NCI-H128 (cell line): ENCODE measurements around the gene PILRB.
"Not testable (repeated sequence)": the region's sequence is repeated elsewhere in the genome, so short reads cannot be mapped to it uniquely, and the experiment has no call there.

Experiments used
- DNase-seq: peaks from one replicate; lab custom pipeline; 2025; ENCODE audit not compliant: unreplicated experiment; lab: John Stamatoyannopoulos, UW

Gene PILRB

DNA sequence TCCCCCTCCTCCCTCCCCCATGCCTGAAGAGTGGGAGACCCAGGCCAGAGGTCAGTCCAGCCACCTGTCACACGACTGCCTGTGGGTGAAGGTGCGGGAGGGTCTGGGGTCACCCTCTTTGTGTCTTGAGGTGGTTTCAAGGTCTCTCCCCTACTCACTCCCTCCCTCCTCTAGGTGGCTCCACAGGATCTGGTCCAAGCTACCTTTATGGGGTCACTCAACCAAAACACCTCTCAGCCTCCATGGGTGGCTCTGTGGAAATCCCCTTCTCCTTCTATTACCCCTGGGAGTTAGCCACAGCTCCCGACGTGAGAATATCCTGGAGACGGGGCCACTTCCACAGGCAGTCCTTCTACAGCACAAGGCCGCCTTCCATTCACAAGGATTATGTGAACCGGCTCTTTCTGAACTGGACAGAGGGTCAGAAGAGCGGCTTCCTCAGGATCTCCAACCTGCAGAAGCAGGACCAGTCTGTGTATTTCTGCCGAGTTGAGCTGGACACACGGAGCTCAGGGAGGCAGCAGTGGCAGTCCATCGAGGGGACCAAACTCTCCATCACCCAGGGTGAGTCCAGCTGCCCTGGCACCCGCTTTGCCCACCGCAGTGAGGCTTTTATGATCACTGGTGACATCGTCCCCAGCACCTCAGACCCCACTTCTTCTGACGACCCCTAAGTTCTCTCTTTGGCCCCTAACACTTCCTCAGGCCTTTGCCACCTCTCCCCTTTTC, 16.1 kb downstream of the PILRB start:
- DNase-seq, result not testable (repeated sequence)

DNA sequence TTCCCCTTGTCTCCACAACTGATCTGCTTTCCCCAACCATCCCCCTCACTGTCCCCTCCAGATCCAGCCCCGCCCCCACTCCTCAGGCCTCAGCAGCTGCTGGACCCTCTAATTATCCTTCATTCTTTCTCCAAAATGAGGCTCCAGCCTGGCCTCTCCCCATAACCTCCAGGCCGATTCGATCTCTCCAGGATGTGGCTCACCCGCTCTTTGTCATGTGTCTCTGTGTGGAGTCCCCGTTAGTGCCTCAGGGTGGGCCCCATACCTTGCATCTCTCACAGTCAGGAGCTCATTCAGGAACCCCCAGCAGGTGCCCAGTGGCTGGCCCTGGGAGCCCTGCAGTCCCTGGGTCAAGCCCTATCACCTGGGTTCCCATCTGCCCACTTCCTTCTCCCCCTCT, 16.7 kb downstream of the PILRB start:
- DNase-seq, result no peak

DNA sequence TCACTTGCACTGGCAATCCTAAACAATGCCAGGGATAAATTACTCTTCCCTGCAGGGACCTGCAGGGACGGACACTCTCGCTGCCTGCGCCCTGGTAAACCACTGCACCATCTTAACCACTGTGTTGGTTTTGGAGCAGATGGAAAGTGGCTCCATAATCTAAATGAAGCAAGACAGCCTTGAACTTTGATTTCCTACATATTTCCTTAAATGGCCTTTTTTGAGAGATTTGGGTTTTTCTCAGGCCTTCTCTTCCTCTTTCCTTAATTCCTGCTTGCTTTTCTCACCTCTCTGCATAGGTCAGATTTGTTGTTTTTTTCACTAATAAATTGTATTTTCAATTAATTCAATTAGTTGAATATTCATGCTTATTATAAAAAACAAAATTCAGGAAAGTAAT, 18.1 kb downstream of the PILRB start:
- no peak for DNase-seq

DNA sequence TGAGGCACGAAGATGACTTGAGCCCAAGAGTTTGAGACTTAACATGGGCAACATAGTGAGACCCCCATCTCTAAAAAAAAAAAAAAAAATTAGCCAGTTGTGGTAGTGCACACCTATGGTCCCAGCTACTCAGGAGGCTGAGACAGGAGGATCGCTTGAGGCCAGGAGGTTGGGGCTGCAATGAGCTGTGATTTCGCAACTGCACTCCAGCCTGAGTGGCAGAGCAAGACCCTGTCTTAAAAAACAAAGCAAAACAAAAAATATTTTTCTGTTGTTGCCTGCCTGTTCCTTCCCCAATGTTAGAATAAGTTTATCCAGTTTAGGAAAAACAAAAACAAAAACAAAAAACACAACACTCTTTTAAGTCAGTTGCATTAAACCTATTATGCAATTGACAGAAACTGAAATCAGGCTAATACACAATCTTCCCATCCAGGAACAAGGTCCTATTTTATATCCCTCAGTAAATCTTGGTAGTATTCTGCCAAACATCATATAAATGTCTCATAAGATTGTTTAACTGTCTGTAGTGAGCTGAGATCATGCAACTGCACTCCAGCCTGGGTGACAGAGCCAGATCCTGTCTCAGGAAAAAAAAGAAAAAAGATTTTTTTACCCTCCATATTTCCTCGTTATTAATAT, 20.3 kb downstream of the PILRB start:
- DNase-seq, result no peak

DNA sequence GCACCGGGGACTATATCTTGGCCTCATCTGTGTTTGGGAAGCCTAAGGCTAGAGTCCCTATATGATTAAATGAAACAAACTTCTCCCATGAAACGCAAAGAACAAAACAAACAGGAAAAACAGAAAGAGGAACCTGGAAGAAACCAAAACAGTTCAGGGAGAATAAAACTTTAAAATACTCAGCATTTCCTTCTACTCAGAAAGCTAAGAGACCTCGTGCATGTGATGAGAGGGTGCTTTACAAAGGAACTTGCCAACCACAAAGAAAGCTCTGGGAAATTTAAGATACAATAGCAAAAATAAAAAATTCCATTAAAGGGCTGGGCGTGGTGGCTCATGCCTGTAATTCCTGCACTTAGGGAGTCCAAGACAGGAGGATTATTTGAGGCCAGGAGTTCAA, 22.3 kb downstream of the PILRB start:
- no peak for DNase-seq

DNA sequence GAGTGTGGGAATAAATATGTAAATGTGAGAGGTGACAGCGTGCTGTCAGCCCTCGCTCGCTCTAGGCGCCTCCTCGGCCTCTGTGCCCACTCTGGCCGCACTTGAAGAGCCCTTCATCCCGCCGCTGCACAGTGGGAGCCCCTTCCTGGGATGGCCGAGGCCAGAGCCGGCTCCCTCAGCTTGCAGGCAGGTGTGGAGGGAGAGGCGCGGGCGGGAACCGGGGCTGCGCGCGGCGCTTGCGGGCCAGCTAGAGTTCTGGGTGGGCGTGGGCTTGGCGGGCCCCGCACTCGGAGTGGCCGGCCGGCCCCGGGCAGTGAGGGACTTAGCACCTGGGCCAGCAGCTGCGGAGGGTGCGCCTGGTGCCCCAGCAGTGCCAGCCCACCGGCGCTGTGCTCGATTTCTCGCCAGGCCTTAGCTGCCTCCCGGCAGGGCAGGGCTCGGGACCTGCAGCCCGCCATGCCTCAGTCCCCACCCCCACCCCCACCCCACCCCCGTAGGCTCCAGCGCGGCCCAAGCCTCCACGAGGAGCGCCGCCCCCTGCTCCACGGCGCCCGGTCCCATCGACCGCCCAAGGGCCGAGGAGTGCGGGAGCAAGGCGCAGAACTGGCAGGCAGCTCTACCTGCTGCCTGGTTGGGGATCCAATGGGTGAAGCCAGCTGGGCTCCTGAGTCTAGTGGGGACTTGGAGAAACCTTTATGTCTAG, 23.8 kb downstream of the PILRB start:
- not testable (repeated sequence) for DNase-seq

DNA sequence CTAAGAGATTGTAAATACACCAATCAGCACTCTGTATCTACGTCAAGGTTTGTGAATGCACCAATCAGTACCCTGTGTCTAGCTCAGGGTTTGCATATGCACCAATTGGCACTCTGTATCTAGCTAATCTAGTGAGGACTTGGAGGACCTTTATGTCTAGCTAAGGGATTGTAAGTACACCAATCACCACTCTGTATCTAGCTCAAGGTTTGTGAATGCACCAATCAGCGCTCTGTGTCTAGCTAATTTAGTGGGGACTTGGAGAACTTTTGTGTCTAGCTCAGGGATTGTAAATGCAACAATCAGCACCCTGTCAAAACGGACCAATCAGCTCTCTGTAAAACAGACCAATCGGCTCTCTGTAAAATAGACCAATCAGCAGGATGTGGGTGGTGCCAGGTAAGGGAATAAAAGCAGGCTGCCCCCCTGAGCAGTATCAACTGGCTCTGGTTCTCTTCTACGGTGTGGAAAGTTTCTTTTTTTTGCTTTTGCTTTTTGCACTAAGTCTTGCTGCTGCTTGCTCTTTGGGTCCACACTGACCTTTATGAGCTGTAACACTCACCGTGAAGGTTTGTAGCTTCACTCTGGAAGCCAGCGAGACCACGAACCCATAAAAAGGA, 24.4 kb downstream of the PILRB start:
- not testable (repeated sequence) for DNase-seq

DNA sequence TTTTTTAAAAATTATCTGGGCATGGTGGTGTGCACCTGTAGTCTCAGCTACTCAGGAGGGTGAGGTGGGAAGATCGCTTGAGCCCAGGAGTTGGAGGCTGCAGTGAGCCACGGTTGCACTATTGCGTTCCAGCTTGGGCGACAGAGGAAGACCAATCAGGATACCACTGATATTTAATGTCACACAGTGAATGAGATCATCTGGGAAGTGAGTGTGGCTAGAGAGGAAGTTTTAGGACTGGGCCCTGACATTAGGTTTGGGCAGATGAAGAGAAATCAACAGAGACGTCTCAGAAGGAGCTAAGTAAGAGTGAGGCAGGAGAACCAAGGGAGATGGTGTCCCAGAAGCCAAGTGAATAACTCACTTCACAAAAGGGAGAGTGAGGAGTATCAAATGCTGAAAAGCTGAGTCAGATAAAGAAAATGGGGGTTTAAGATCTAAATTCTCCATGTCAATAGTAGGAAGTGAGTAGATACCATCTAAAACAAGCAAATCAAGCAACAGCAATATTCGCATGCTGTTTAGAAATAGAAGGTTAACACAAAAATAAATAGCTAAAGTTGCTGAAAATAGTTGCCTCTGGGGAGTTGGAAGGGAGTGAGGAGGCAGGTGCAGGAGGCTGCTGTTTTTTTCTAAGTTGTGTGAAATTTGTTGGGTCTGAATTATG, 26.8 kb downstream of the PILRB start:
- DNase-seq, result no peak

DNA sequence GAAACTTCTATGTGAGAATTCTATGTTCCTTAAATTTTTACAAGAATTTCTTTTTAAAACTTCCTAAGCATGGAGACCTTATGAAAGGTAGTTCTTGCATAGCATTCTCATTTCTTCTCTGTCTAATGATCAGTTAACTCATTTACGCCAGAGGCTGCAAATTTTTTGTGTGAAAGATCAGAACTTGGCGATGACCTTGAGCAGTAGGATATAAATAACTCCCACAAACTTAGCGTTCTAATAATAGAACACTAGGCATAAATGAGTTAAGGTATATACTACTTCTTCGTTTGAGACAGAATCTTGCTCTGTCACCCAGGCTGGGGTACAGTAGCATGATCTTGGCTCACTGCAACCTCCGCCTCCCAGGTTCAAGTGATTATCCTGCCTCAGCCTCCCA, 29.0 kb downstream of the PILRB start:
- DNase-seq, result no peak

DNA sequence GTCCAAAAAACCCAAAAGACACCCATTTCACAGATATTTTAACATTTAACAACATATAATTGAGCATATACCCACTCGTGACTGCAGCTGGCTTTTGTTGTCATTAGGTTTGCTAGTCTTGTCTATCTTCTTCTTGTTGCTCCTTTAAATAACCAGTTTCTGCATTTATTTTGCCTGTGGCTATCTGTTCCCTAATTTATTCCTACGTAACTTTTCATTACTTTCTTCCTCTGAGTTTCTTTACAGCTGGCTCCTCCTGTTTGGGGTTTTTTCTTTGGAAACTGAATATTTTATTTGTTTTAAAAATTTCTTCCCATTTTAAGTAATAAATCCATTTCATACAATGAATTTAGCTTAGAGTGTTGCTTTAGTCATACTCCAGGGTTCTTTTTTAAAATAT, 29.8 kb downstream of the PILRB start:
- DNase-seq, result no peak

DNA sequence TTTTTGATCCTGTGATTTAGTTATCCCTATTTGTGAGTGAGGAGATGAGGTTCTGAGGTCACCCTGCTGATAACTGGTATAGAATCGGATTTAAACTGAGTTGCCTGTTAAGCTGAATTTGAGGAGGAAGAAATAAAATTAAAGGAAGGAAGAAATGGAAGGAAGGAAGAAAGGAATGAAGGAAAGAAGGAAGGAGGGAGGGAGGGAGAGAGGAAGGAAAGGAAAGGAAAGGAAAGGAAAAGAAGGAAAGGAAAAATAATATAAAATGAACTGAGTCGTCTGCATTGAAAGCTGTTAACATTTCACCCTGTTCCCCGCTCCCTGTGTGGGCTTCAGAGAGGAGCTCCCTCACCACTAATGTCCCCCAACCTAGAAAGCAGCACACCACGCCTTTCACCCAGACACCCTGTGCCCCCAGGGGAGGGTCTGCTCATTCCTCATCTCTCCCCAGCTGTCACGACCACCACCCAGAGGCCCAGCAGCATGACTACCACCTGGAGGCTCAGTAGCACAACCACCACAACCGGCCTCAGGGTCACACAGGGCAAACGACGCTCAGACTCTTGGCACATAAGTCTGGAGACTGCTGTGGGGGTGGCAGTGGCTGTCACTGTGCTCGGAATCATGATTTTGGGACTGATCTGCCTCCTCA, 31.6 kb downstream of the PILRB start:
- DNase-seq, result no peak

DNA sequence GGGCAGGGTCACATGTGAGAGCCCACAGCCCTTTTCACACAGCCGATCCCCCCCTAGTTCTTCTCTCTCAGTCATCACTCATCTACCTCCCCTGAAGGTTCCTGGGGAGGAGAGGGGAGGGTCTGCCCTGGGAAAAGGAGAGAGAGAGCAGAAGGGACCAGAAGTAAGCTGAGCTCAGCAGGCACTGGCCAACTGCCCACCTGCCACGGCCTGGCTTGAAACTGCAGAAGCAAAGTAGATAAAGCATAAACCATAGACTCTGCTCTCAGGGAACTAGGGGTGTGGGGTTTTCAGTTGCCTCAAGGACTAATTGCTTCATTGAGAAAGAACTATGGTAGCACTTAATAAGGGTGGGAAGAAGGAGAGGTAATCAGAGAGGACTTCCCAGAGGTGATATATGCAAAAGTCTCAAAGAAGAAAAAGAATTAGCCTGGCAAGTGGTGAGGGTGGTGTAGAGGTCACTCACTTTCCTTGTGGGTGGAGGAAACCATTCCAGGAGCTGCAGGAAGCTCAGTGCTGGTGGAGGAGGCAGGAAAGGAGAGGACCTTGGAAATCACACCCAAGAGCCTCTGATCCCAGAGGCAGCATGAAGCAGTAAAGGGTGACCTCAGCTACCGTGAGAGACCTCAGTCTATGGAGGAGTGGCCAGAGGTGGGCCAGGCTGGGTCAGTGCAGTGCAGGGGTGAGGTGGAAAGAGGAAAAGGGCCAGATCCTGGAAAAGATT, 32.5 kb downstream of the PILRB start:
- no peak for DNase-seq

DNA sequence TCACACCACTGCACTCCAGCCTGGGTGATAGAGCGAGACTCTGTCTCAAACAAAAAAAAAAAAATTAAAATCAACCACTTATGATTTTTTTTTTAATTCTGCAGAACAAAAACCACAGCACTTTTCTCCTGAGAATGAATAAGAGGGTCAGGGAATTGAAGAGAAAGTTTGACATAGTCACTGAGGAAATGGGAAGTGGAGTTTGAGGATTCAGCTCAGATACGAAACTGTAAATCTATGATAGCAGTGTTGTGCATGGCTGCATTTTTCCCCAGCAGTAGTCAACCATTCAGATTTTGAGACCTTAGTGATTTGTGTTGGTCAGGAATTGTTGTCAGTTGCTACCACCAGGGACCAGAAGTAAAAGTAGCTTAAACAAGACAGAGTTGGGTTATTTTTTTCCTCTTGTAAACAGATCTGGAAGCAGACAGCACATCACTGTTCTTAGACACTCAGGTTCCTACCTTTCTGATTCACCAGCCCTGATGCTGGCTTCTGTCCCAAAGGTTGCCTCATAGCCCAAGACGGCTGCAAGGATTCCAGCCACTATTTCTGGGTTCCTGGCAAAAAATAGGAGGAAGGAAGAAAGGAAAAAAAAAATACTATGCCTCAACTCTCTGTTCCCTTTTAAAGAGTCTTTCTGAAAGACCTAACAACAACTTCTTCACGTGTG, 35.5 kb downstream of the PILRB start:
- no peak for DNase-seq

DNA sequence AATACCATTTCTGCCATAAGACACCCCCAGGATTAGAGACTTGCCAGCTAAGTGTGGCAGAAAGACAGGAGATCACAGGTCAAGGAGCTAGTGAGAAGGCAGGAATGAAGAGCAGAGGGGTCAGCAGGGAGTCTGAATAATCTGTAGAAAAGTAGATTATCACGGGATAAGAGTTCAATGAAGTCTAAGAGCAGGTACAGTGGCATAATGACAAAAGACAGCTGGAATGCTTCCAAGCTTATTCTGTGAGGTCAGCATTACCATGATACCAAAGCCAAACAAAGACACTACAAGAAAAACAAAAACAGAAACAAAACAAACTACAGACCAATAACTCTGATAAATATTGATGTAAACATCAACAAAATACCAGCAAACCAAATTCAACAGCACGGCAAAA, 36.2 kb downstream of the PILRB start:
- DNase-seq, result no peak

DNA sequence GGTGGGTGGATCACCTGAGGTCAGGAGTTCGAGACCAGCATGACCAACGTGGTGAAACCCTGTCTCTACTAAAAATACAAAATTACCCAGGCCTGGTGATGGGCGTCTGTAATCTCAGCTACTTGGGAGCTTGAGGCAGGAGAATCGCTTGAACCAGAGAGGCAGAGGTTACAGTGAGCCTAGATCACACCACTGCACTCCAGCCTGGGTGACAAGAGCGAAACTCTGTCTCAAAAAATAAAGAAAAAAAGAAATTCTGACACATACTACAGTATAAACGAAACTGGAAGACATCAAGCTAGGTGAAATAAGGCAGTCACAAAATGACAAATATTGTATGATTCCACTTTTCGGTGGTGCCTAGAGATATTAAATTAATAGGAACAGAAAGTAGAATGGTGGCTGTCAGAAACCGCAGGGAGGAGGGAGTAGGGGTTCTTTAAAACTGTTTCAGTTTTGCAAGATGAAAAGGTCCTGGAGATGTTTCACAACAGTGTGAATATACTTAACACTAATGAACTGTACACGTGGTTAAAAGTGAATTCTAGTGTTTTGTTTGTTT, 38.6 kb downstream of the PILRB start:
- DNase-seq, result no peak

DNA sequence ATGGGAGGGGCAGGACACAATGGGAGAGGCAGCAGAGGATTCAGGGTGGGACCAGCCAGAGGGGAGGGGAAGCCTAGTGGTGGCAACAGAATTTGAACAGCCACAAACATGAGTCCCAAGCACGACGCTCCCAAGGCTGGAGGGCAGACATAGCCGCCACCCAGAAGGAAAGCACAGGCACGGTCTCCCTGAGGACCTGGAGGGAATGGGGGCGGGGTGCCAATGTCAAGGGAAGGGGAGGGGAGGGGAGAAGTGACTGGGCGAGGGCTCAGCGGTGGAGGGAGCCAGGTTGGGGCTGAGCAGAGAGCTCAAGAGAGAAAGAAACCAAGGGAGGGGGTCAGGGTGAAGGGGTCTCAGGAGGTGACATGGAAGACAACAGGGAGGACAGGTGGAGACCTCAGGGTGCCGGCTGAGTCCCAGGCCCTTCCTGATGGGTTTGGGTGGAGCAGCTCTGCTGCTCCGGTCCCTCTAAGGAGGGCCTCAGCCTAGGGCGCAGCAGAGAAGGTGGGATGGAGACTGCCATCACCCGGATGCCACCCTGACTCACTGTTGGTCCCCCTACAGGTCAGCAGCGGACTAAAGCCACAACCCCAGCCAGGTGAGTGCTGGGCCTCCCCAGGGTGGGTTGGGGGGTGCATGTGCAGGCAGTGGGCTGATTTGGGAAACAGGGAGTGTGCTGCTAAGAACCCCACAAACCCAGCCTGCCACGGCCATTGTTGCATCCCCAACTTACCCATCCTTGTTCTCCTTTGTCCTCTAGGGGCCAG, 39.6 kb downstream of the PILRB start:
- DNase-seq, result no peak

DNA sequence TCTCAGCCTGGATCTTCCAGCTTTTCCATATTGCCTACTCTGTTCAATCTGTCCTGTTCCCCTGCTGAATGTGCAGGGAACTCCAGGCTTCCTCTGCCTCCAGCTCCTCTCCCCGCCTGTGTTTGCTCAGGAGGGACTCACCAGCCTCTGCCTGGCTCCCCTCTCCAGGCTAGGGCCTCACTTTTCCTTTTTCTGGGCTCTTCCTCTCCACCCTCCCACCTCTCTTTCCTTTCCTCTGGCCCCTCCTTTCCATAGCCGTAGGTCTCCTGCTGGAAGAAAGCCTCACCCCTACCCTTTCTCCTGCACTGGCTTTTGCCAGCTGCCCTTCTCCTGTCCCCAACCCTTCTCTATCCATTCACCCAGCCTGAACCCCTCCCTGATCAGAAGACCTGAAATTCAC, 40.3 kb downstream of the PILRB start:
- DNase-seq, result no peak

DNA sequence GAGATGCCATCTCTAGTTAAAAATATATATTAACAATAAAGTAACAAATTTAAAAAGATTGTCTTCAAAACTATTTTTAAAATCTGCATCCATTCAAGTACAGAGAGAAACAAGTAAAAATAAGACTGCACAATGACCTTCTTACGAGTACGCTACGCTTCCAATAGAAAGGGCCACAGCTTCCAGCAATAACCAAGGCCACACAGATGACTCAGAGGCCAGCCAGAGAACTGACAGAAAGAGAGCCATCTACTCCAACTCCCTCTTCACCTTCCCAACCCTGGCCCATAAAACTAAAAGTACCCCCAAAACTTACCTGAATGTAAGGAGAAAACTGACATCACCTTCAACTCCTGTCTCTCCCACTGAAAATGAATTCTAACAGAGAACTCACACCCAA, 42.1 kb downstream of the PILRB start:
- no peak for DNase-seq

DNA sequence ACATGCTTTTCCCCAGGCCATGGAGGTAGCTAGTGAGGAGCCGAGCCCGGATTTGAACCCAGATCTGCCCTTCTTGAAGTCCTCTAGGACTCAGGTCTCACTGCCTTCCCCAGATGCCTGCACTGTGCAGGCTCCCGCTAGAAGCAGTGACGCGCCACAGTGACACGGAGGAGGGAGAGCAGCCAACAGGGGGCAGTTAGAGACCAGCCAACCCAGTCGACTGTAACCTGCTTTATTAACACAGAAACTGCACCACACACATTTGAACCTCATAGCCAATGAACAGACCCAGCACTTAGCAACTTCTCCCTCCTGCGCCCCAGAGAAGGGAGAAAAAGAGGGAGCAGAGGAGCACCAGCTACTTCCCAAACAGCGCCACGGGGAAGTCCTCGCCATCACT, 42.7 kb downstream of the PILRB start:
- DNase-seq, result no peak
